Activated CD4-positive, alpha-beta memory T cell treated with anti-CD3 and anti-CD28 coated beads for 36 hours (primary cell): ENCODE measurements around the gene KDM4C. TPM values are rescaled to one million over a fixed set of nuclear protein-coding genes. Genes with fewer than 3 reads are reported as not detected.

Experiments
- CTCF ChIA-PET: fragments of 350-600 bp; sonication (Branson Sonifier 250); formaldehyde crosslinking; loops from one replicate; lab custom pipeline; 2021; ENCODE audit warnings: antibody characterized with exemption, inconsistent platforms; lab: Charles Lee
- POLR2A ChIA-PET: fragments of 350-600 bp; sonication (Branson Sonifier 250); formaldehyde crosslinking; loops from one replicate; lab custom pipeline; 2021; ENCODE audit warnings: antibody characterized with exemption; lab: Charles Lee
- DNase-seq: peaks from one replicate; pipeline ENCODE4 v3.0.0-alpha.2; 2020
- H3K27ac Mint-ChIP-seq: one replicate; pipeline ENCODE4 v1.8.0; 2021; ENCODE audit warnings: mixed read lengths
- H3K27me3 Mint-ChIP-seq: one replicate; pipeline ENCODE4 v1.8.0; 2021; ENCODE audit warnings: mixed read lengths
- H3K36me3 Mint-ChIP-seq: one replicate; pipeline ENCODE4 v1.8.0; 2021; ENCODE audit warnings: mixed read lengths
- H3K4me1 Mint-ChIP-seq: one replicate; pipeline ENCODE4 v1.8.0; 2021; ENCODE audit warnings: low read depth, mixed read lengths
- H3K4me3 Mint-ChIP-seq: one replicate; pipeline ENCODE4 v1.8.0; 2021; ENCODE audit warnings: mild to moderate bottlenecking, mixed read lengths
- H3K9me3 Mint-ChIP-seq: one replicate; pipeline ENCODE4 v1.8.0; 2021; ENCODE audit warnings: mixed read lengths
- intact Hi-C: fragments of 100-400 bp; cut with micrococcal nuclease; formaldehyde crosslinking; loops from one replicate; pipeline ENCODE4 v1.15.1; 2023
- total RNA-seq, 2 experiments: library from RNA; stranded (reverse); gene quantifications; one replicate each; pipeline ENCODE4 v1.2.3, GENCODE V29; 2021

KDM4C gene
- total RNA-seq, 2 experiments from 2014 or later = 26.2 to 28.8 TPM

- Mint-ChIP-seq H3K4me1 (no peaks in the 10 kb centered on the region), H3K36me3 (peaks cover 48% of the 10 kb centered on the region), H3K27ac (no peak overlapping the region), H3K4me3 (no peak overlapping the region), H3K27me3 (no peaks in the 10 kb centered on the region), H3K9me3 (no peaks in the 10 kb centered on the region)
- intact Hi-C loops = no loop called here
- DNase-seq = no peak
- POLR2A ChIA-PET = no interaction called here
- CTCF ChIA-PET = interaction anchor here (1.0 kb wide), 1 partner anchor 80 kb away, joined by 3 read pairs; no protein-coding TSS in a partner anchor
Measured at GRCh38 chr9:7132605-7133004, 374.8 kb downstream of the KDM4C start.

GRCh38 chr9:7135735-7136134 lies 378.0 kb downstream of the KDM4C start:
- intact Hi-C loops = no loop called here
- DNase-seq = no peak
- Mint-ChIP-seq H3K4me1 (no peaks in the 10 kb centered on the region), H3K27ac (no peak overlapping the region), H3K27me3 (no peaks in the 10 kb centered on the region), H3K36me3 (peaks cover 35% of the 10 kb centered on the region), H3K4me3 (no peak overlapping the region), H3K9me3 (no peaks in the 10 kb centered on the region)
- ChIA-PET POLR2A (no interaction called here), CTCF (no interaction called here)

- Mint-ChIP-seq H3K4me1 (no peaks in the 10 kb centered on the region), H3K36me3 (peaks cover 34% of the 10 kb centered on the region), H3K27me3 (no peaks in the 10 kb centered on the region), H3K27ac (no peak overlapping the region), H3K4me3 (no peak overlapping the region), H3K9me3 (no peaks in the 10 kb centered on the region)
- ChIA-PET POLR2A (no interaction called here), CTCF (no interaction called here)
- intact Hi-C loops = no loop called here
- no peak for DNase-seq
Measured at GRCh38 chr9:7137040-7137439, 379.3 kb downstream of the KDM4C start.

GRCh38 chr9:7137571-7137970 lies 379.8 kb downstream of the KDM4C start:
- CTCF ChIA-PET = no interaction called here
- H3K36me3 Mint-ChIP-seq = peaks cover 34% of the 10 kb centered on the region
- intact Hi-C loops = no loop called here

GRCh38 chr9:7139886-7140285 lies 382.1 kb downstream of the KDM4C start:
- no peak for DNase-seq
- no peak overlapping the region for H3K4me3 Mint-ChIP-seq
- ChIA-PET CTCF (no interaction called here), POLR2A (no interaction called here)
- H3K9me3 Mint-ChIP-seq = no peaks in the 10 kb centered on the region
- intact Hi-C loops = no loop called here
- H3K4me1 Mint-ChIP-seq = no peaks in the 10 kb centered on the region
- H3K27ac Mint-ChIP-seq = no peak overlapping the region
- H3K27me3 Mint-ChIP-seq = no peaks in the 10 kb centered on the region
- peaks cover 35% of the 10 kb centered on the region for H3K36me3 Mint-ChIP-seq

More at GRCh38 chr9:7137571-7137970, 379.8 kb downstream of the KDM4C start:
- Mint-ChIP-seq H3K9me3 (no peaks in the 10 kb centered on the region), H3K27ac (no peak overlapping the region), H3K27me3 (no peaks in the 10 kb centered on the region), H3K4me1 (no peaks in the 10 kb centered on the region), H3K4me3 (no peak overlapping the region)
- POLR2A ChIA-PET = no interaction called here
- no peak for DNase-seq

- ChIA-PET CTCF (no interaction called here), POLR2A (no interaction called here)
- H3K4me1 Mint-ChIP-seq = no peaks in the 10 kb centered on the region
- H3K27me3 Mint-ChIP-seq = no peaks in the 10 kb centered on the region
- no peaks in the 10 kb centered on the region for H3K9me3 Mint-ChIP-seq
- no peak overlapping the region for H3K4me3 Mint-ChIP-seq
- peaks cover 30% of the 10 kb centered on the region for H3K36me3 Mint-ChIP-seq
- no peak overlapping the region for H3K27ac Mint-ChIP-seq
- intact Hi-C loops = no loop called here
- no peak for DNase-seq
Measured at GRCh38 chr9:7140401-7140800, 382.6 kb downstream of the KDM4C start.

GRCh38 chr9:7143645-7144200 lies 385.9 kb downstream of the KDM4C start:
- H3K27ac Mint-ChIP-seq = no peak overlapping the region
- no peak for DNase-seq
- ChIA-PET CTCF (interaction anchor here (1.5 kb wide), 1 partner anchor 91 kb away, joined by 4 read pairs; no protein-coding TSS in a partner anchor), POLR2A (no interaction called here)
- intact Hi-C loops = no loop called here
- H3K9me3 Mint-ChIP-seq = no peaks in the 10 kb centered on the region
- H3K27me3 Mint-ChIP-seq = no peaks in the 10 kb centered on the region
- H3K4me1 Mint-ChIP-seq = peaks cover 11% of the 10 kb centered on the region
- H3K4me3 Mint-ChIP-seq = no peak overlapping the region
- H3K36me3 Mint-ChIP-seq = peaks cover 26% of the 10 kb centered on the region

GRCh38 chr9:7144265-7145046 lies 386.7 kb downstream of the KDM4C start:
- no peak overlapping the region for H3K4me3 Mint-ChIP-seq
- ChIA-PET CTCF (interaction anchor here (1.5 kb wide), 1 partner anchor 91 kb away, joined by 4 read pairs; no protein-coding TSS in a partner anchor), POLR2A (no interaction called here)
- H3K36me3 Mint-ChIP-seq = peaks cover 24% of the 10 kb centered on the region
- peaks cover 15% of the 10 kb centered on the region for H3K4me1 Mint-ChIP-seq
- no peaks in the 10 kb centered on the region for H3K27me3 Mint-ChIP-seq
- DNase-seq = no peak
- H3K9me3 Mint-ChIP-seq = no peaks in the 10 kb centered on the region
- H3K27ac Mint-ChIP-seq = no peak overlapping the region
- intact Hi-C loops = no loop called here

GRCh38 chr9:7145361-7146069 lies 387.7 kb downstream of the KDM4C start:
- intact Hi-C loops = no loop called here
- H3K4me3 Mint-ChIP-seq = no peak overlapping the region
- no peak overlapping the region for H3K27ac Mint-ChIP-seq
- H3K27me3 Mint-ChIP-seq = no peaks in the 10 kb centered on the region
- peaks cover 26% of the 10 kb centered on the region for H3K4me1 Mint-ChIP-seq
- H3K36me3 Mint-ChIP-seq = peaks cover 24% of the 10 kb centered on the region
- POLR2A ChIA-PET = no interaction called here
- CTCF ChIA-PET = no interaction called here
- H3K9me3 Mint-ChIP-seq = no peaks in the 10 kb centered on the region
- DNase-seq = no peak

GRCh38 chr9:7146582-7146981 lies 388.8 kb downstream of the KDM4C start:
- H3K4me1 Mint-ChIP-seq = peaks cover 30% of the 10 kb centered on the region
- H3K9me3 Mint-ChIP-seq = no peaks in the 10 kb centered on the region
- H3K36me3 Mint-ChIP-seq = peaks cover 19% of the 10 kb centered on the region
- H3K4me3 Mint-ChIP-seq = no peak overlapping the region
- no peak for DNase-seq
- intact Hi-C loops = no loop called here
- ChIA-PET CTCF (no interaction called here), POLR2A (interaction anchor here (0.6 kb wide), 1 partner anchor 128 kb away, joined by 3 read pairs; no protein-coding TSS in a partner anchor)
- H3K27ac Mint-ChIP-seq = no peak overlapping the region
- H3K27me3 Mint-ChIP-seq = no peaks in the 10 kb centered on the region

- DNase-seq = no peak
- intact Hi-C loops = no loop called here
- Mint-ChIP-seq H3K27me3 (no peaks in the 10 kb centered on the region), H3K36me3 (peaks cover 18% of the 10 kb centered on the region), H3K4me1 (peaks cover 30% of the 10 kb centered on the region), H3K27ac (no peak overlapping the region), H3K9me3 (no peaks in the 10 kb centered on the region), H3K4me3 (no peak overlapping the region)
- ChIA-PET CTCF (no interaction called here), POLR2A (no interaction called here)
Measured at GRCh38 chr9:7147121-7148090, 389.6 kb downstream of the KDM4C start.
